NK-92 (cell line): Measurements from ENCODE around the gene PTRHD1.

Experiments
- DNase-seq: peaks from one replicate; lab custom pipeline; 2025; ENCODE audit not compliant: unreplicated experiment; lab: John Stamatoyannopoulos, UW

PTRHD1 gene

DNA sequence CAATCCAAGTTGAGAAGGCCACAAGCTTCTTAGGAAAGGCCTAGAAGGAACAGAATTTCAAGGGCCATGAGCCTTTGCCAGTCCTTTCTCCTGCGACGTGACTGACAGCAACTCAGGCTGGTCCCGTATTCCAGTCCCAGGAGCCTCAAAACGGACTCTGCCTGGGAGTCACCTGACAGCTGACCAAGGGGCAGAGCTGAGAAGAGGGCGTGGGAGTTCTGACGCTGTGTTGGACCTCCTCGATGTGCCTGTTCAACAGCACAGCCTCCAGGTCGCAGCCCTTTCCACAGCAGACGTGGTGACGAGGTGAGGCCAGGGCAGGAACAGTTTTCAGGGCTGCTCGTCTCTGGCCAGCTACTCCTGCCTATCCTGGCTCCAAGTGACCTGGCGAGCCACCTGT, 37.6 kb upstream of the PTRHD1 start:
- no peak for DNase-seq

DNA sequence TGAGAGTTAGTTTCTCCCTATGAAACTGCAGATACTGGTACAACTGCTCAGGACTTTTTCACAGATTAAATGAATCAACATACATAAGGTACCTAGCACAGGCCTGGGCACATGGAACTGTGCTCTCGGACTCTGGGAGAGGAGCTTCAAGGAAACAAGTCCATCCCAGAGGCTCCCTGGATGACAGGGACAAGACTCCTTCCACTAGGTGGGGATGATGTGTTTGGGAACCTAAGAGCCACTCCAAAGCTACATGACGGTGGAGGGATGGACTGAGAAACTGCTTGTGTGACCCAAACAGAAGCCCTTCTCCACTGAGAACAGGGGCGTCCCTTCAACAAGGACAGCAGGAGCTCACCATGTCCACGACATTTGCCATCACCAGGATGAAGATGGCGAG, 37.2 kb upstream of the PTRHD1 start:
- no peak for DNase-seq

DNA sequence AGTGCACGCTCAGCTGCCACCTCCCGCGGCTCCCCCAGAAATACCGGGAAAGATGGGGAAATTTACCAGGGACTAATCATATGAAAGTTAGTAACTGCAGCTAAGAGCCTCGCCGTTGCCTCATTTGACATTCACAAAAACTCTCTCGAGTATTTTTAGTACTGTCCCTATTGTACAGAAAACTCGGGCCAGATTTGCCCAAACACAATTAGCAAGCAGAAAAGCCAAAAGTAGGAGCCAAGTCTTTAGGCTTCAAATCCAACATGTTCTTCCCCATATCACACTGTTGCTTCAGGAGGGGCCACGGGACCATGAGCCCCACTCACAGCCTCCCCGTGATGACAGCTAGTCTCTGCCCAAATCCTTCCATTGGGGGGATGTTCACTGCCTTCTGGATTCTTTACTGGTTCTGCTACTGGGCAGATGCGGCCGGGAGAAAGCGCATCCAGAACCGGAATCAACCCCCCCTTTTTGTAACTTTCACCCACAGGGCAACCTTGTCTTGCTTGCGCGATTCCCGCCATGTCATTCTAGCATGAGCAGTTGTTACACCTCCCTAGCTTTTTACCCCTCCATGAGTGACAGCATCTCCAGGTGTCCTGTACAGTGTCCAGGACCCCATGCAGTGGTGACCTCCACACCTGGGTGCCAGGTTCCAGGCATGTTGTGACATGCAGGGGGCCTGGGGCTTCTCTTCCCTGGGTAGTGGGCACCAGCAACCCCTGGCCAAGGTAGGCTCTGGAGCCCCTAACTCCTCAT, 35.2 kb upstream of the PTRHD1 start:
- no peak for DNase-seq

DNA sequence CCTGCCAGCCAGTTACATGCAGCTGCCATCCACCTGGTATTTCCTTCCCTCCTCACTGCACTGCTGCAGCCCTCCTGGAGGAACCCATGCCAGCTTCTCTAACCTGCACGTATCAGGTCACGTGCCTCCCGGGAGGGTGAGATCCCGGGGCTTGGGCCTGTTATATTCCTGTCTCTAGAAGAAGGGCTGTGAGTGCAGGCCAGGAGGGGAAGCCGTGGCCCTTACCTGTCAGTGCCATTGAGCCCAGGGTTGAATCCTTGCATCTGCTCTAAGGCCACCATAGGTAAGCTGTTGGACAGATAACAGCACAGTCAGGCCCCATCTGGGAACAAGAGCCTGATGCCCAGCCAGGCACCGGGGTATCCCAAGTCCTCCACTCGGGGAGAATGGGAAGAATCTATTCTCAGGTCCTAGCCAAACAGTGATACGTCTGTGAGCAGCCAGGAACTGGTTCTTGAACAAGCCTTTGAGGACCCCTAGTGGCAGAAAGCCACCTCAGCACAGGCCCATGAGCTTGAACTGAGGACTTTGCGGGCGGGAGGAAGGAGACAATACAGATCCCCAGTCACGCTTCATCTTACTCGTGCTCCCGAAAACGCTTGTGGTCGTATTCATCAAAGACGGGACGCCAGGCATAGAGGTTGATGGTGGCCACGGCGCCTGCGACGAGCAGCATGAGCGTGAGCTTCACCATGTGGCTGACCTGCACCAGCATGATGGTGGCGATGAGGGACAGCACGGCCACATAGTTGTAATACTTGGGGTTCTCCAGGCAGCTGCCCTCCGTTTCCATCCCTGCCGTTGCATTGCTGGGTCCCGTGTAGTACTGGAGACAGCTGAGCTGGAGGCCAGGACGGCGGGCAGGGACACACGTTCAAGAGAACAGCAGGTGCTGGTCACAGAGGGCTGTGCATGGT, 34.4 kb upstream of the PTRHD1 start:
- DNase-seq: no peak

DNA sequence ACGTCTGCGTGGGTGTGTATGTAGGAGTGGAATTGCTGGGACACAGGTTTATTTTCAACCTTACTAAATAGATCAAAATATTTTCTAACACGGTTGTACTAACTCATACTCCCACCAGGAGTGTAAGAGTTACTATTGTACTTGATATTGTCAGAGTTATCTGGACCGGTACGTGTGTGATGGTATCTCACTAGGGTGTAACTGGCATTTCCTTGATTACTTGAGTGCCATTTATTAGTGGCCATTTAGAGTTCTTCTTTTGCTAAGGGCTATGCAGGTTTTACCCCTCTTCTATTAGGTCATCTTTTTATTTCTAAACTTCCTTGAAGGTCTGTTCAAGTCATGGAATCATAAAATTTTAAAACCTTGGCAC, 33.6 kb upstream of the PTRHD1 start:
- no peak for DNase-seq

DNA sequence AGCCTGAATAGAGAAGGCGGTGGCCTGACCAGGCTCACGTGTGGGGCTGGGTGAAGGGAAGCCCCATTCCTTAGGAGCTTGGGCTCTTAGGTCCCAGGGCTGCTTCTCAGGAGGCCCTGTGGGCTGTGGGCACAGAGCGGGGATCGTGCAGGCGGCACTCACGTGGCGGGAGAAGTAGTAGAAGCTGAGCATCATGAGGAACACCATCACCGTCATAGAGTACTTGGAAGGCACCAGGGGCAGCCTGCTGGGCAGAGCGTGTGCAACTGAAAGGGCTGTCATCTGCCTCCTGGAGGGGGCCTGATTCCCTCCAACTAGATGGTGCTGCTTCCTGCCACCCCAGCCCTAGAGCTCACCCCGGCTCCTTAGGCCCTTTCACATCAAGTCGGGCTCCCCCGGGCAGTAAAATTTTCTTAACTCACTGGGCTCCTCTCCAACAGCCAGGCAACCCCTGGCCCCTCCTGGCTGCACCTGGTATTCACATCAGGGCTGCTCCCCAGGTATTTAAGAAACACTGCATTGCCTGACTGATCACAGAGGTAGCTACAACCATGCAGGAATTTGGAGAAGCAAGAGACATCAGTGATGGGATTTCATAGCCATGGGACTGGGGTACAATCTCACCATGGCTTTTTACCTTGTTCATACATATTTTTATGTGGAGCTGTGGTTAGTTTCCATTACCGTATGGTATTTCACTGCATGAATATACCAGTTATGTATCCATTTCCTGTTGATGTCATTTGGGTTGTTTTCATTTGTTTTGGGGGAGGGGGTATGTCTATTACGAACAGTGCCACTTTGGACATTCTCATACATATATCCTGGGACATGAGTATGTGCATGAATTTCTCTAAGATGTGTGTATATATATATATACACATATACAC, 32.9 kb upstream of the PTRHD1 start:
- no peak for DNase-seq

DNA sequence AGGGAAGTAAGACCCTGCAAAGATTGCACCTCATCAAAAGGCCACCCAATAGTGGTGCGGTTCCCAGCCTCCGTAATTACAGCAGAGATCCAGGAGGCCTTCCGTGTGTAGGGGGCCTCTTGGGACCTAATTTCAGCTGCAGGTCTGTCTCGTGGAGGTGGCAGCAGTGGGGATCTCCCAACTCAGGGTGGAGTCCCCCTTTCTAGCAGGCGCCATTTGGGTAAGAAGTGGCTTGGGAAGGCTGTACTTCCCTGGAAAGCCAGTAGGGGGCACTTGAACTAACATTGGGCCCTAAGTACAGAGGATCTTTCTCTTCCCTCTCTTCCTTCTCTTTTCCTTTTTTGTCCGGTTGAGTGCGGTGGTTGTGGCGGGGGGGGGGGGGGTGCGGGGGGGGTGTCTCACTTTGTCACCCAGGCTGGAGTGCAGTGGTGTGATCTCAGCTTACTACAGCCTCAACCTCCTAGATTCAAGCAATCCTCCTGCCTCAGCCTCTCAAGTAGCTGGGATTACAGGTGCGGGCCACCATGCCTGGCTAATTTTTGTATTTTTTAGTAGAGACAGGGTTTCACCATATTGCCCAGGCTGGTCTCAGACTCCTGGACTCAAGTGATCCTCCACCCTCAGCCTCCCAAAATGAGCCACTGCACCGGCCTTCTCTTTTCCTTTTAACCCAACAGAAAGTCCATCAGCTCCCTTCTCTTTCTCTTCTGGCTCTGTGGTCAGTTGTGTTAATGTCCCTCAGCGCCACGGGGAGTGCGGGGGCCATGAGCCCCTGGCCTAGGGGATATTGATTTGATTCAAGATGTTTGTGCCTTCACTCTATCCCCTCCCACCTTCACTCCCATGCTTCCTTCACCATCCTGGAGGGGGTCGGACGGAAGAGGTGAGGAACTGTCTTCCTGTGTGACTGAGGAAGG, 32.0 kb upstream of the PTRHD1 start:
- no peak for DNase-seq

DNA sequence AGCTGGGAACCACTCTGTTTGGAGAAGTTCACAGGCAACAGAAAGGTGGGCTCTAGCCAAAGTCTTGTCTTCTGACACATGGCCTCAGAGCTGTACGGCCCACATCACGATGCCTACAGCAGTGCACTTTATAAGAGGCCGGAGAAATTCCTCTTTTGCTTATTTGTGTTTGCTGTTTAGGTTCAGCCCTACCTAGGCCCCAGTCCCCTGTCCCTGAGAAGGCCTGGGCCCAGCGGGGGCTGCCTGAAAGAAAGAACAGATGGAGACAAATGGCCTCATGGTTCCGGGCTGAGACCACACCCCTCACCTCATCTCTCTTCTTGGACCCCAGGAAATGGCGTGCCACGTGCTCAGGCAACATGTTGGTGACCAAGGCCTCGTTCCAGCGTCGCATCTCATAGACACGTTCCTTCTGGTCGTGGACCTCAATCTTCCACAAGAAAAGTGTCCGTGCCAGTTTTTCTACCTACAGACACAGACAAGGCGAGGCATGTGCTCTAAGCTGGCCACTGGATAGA, 30.9 kb upstream of the PTRHD1 start:
- DNase-seq: no peak

DNA sequence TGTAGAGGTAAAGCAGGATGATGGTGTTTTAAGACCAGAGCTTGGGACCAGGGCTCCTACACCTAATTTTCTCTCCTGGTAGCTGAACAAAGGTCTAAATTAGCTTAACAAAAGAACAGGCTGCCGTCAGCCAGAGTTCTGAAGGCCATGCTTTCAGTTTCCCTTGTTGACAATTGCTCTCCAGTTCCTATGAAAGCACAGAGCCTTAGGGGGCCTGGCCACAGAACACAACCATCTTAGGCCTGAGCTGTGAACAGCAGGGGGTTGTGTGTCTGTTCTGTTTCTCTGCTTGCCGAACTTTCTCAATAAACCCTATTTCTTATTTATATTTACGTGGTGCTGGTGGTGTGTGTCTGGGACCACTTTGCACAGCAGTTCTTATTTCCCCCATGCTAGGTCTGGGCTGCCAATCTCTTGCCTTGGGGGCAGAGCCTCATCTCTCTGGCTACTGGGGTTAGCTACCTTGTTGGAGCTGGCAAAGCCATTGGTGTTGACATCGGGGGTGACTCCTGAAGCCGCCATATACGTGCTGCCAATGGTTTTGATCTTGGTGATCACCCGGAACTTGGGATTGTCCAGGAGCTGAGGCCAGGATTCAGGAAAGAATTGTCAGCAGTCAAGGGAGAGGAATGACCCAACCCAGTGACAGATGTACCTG, 29.0 kb upstream of the PTRHD1 start:
- no peak for DNase-seq

DNA sequence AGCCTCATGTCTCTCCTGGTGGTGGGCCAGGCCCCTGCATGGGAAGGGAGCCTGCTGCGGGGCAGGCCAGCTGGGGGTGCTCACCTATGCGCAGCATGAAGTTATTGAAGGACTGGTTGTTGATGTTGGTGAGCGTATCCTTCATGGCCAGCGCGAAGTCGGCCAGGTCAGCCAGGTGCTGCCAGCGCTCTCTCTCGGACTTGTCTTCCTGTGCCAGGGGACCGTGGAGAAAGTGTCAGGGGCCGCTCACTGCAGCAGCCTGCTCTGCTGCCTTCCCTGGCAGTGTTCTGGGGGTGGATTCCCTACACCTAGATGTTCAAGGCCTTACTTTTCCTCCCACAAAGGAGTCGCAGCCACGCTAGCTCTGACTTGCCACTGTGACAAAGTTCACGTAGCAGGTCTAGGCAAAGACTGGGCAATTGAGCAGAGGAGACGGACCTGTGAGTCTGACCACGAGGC, 28.3 kb upstream of the PTRHD1 start:
- no peak for DNase-seq

DNA sequence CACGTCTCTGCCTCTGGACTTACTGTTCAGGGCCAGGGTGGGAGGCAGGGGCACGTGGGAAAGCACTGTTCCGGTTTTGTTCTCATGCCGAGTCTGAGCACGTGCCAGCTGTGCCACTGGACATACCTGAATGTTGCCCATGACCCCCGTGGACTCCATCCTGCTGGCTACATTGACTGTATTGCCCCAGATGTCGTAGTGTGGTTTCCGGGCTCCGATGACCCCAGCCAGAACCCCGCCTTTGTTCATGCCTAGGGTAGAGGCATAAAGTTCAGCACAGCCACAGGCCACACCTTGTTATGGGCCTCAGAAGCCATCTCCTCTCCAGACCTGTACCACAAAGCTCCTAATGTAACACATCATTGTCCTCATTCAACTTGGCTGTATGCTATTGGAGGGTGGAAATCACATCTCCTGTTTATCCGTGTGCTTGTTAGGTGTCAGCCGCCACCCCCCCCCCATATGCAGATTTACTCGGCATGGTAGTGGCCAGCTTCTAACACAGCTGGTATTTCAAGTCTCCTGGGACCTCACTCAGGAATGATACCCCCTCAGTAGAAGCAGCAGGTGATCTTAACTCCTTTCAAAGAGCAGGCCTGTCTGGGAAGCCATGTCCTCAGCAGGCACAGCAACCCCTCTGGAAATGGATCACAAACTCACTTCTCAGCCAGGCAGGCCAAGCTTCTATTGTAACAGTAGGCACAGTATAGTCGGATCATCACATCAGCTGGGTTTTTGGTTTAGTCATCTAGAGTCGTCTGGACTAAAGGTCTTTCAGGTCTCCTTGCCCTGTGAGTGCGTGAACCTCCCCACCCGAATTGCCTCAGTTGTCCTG, 27.6 kb upstream of the PTRHD1 start:
- DNase-seq: no peak

DNA sequence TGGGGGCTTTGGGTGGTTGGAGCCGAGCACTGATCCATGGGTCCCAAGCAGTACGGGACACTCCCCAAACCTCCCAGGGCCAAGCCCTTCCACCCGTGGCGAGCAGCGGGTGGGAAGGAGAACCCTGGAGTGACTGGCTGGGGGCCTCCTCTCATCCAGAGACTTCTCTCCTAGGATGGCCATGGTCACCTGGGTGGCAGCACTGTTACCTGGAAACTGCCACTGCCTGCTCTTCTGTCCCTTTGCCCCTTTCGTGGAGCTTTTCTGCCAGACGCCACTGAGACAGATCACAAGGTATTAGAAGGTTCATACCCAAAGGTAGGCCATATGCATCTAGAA, 27.0 kb upstream of the PTRHD1 start:
- no peak for DNase-seq

DNA sequence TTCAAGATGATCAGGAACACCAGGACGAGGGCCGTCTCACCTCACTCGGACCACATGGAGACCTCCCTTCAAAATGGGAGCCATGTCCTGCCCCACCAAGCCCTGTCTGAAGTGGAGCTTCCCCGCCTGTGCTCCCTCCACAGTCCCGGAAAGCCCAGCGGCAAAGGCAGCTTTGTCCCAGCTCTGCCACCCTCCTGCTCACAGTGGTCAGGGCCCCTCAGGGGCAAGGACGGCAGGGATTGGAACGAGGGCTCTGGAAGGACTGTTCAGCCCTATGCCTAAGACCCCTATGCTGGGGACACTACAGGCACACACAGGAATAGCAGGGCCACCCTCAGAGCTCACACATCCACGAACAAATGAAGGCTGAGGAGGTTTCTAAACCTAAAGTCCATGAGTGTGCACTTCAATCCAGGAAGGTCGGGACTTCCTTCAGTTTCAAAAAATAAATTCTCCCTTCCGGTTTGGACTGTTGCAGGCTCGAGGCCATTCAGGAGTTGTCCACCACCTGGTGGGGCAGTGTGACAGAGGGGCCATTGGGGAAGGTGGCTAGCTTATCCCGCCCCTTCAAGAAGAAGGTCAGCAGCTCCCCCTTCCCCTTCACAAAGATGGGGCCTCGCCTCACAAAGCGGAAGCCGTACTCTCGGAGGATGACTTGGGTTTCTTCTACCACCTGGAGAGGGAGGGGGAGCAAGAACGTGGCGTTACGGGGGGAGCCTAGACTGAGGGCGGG, 26.4 kb upstream of the PTRHD1 start:
- DNase-seq: no peak

DNA sequence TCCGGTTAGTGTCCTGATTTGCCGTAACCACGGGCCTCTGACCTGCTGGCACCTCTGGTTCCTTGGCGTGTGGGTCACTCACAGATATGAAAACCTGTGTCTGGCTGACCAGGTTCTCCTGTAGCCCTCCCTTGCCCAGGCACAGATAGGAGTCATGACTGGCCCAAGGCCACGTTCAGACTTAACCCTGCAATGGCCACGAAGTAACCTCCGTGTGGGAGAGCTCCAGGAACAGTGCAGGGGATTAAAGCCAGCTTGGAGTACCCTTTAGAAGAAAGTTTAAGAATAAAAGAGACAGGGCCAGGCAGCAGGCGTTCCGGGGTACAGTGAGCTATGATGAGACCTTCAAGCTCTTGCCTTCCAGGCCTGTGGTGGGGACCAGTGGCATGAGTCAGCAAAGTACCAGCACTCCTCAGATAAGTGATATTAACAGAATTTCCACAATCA, 25.6 kb upstream of the PTRHD1 start:
- DNase-seq: no peak

DNA sequence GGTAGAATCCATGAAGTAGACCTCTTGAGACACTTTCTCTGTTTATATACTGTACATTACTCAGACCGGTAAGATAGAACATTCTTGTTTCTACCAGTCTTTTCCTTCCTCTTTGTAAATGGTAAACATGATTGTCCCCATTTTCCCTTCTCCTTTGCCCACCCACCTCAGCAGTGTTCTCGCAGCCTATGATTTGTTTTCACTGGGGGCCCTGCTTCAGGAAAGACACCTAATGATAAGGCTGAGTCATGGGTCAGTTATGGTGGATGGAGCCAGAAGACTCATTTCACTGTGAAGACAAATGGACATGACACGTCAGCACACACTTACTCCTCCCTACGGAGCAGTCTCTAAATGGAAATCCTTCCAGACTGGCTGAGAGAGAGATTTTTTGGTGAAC, 23.7 kb upstream of the PTRHD1 start:
- DNase-seq: no peak

DNA sequence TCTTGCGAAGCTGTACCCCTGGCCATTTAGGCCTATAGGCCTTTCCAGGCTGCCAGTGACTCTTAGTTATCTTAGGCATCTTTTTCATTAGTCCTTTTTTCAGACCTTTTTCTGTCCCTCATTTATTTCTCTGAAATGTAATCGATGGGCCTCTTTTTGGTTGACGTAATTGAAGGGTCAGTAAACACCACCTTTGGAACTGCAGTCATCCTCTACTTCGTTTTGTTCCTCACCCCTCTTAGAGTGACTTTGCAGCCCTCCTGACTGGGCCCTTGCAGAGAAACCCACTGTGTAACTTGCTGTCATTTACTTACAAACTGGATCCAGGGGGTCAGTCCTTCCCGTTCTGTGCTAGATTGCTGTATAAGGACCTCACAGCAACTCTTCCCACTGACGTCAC, 23.2 kb upstream of the PTRHD1 start:
- no peak for DNase-seq

DNA sequence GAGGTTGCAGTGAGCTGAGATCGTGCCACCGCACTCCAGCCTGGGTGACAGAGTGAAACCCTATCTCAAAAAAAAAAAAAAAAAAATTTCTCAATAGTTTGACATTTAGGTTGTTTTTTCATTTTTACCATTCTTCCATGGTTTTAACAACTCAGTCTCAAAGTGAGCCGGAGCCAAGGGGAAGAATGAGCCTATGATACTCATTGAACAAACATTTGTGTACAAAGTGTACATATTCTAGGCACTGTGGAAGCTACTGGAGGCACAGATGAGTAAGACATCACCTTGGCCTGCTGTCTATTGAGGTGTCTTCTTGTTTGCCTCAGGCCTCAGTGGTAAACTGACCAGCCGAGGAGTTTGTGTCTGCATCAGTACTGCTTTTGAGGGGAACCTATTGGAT, 22.0 kb upstream of the PTRHD1 start:
- no peak for DNase-seq

DNA sequence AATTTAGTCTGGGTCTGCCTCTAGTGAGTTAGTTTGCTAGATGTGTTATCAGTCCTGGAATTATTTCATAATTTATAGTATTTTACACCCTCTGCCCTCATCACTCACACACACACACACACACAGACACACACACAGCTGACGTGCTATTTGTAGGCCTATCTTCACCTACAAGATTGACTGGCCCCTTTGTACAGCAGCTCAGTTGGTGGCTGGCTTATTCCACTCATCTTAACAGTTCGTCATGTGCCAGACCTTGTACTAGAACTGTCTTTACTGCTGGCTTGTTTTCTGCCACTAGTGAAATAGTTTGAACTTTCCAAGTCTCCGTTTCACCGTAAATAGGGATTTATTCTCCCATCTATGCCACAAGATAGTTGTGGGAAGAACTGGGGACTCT, 21.3 kb upstream of the PTRHD1 start:
- DNase-seq: no peak
